Neural progenitor cell (in vitro differentiated cells): ENCODE results near the gene MEF2B.

Source experiments
- EZH2 ChIP-seq: fragments of 200-600 bp; sonication (generic); IDR thresholded peaks from 2 replicates; pipeline ENCODE4 v1.6.1; 2017; ENCODE audit warnings: antibody characterized with exemption, mild to moderate bottlenecking, moderate library complexity
- EZH2phosphoT487 ChIP-seq: fragments of 200-600 bp; sonication (generic); IDR thresholded peaks from 2 replicates; pipeline ENCODE4 v1.6.1; 2017; ENCODE audit warnings: antibody characterized with exemption
- TF ChIP-seq, protein P1 (sequence below): fragments of 200-600 bp; sonication (generic); IDR thresholded peaks from 2 replicates; pipeline ENCODE4 v1.5.1; 2017; ENCODE audit warnings: antibody characterized with exemption, mild to moderate bottlenecking

- TF ChIP-seq, protein P1, sequence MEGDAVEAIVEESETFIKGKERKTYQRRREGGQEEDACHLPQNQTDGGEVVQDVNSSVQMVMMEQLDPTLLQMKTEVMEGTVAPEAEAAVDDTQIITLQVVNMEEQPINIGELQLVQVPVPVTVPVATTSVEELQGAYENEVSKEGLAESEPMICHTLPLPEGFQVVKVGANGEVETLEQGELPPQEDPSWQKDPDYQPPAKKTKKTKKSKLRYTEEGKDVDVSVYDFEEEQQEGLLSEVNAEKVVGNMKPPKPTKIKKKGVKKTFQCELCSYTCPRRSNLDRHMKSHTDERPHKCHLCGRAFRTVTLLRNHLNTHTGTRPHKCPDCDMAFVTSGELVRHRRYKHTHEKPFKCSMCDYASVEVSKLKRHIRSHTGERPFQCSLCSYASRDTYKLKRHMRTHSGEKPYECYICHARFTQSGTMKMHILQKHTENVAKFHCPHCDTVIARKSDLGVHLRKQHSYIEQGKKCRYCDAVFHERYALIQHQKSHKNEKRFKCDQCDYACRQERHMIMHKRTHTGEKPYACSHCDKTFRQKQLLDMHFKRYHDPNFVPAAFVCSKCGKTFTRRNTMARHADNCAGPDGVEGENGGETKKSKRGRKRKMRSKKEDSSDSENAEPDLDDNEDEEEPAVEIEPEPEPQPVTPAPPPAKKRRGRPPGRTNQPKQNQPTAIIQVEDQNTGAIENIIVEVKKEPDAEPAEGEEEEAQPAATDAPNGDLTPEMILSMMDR: no peak
- no peak for TF ChIP-seq EZH2phosphoT487
- no peak for TF ChIP-seq EZH2
Measured at GRCh38 chr19:19139876-19140229, 30.2 kb downstream of the MEF2B start.
